OCI-LY7 (cell line): ENCODE results near the gene TBCEL. TPM values are rescaled to one million over a fixed set of nuclear protein-coding genes. Genes with fewer than 3 reads are reported as not detected.
A peak's percentile ranks its signal among the peaks of the same experiment; 100 is the strongest.
"Not testable (repeated sequence)": the region's sequence is repeated elsewhere in the genome, so short reads cannot be mapped to it uniquely, and the experiment has no call there.

ENCODE experiments used
- BruUV-seq: library from RNA; stranded (reverse); fragments of 400-500 nt; replicated peaks from 2 replicates; lab custom pipeline; 2021; lab: Mats Ljungman, UMichigan
- CTCF ChIA-PET: fragments of 300-600 bp; sonication (Branson Sonifier 250); formaldehyde crosslinking; loops from one replicate; lab custom pipeline; 2022; ENCODE audit warnings: antibody characterized with exemption; ENCODE audit not compliant: unreplicated experiment; lab: Charles Lee
- POLR2A ChIA-PET: fragments of 300-600 bp; sonication (Branson Sonifier 250); formaldehyde crosslinking; loops from one replicate; lab custom pipeline; 2022; ENCODE audit warnings: antibody characterized with exemption; lab: Charles Lee
- DNase-seq: peaks from one replicate; pipeline ENCODE4 v3.0.0-alpha.2; 2015; ENCODE audit warnings: low spot score
- H2AFZ ChIP-seq: fragments of 200-600 bp; sonication (generic), shearing (Covaris generic); 2 replicates; pipeline ENCODE4 v1.6.1; 2014; ENCODE audit warnings: mild to moderate bottlenecking, antibody characterized with exemption, low read length, moderate library complexity
- H3K27ac ChIP-seq: fragments of 200-600 bp; sonication (generic); 2 replicates; pipeline ENCODE4 v1.5.1; 2014; ENCODE audit warnings: mixed run types, low read depth, mild to moderate bottlenecking, moderate library complexity, low read length, inconsistent platforms; ENCODE audit not compliant: poor library complexity, severe bottlenecking
- H3K36me3 ChIP-seq: fragments of 200-600 bp; sonication (generic); 2 replicates; pipeline ENCODE4 v1.6.1; 2014; ENCODE audit warnings: mild to moderate bottlenecking, antibody characterized with exemption, low read length, moderate library complexity, mixed read lengths; ENCODE audit not compliant: insufficient read depth
- H3K4me1 ChIP-seq: fragments of 200-600 bp; sonication (generic); 2 replicates; pipeline ENCODE4 v1.5.1; 2014; ENCODE audit warnings: mild to moderate bottlenecking, low read length; ENCODE audit not compliant: insufficient read depth, poor library complexity, severe bottlenecking
- H3K4me2 ChIP-seq: fragments of 200-600 bp; sonication (generic); 2 replicates; pipeline ENCODE4 v1.6.1; 2014; ENCODE audit warnings: mild to moderate bottlenecking, low read length
- H3K4me3 ChIP-seq: fragments of 200-600 bp; sonication (generic); 2 replicates; pipeline ENCODE4 v1.5.1; 2014; ENCODE audit warnings: mild to moderate bottlenecking, low read depth, low read length; ENCODE audit not compliant: poor library complexity, severe bottlenecking
- H3K79me2 ChIP-seq: fragments of 200-600 bp; sonication (generic); 2 replicates; pipeline ENCODE4 v1.6.1; 2016; ENCODE audit warnings: low read depth, mild to moderate bottlenecking, low read length, moderate library complexity, mixed read lengths; ENCODE audit not compliant: insufficient read depth
- H3K9me2 ChIP-seq: fragments of 200-600 bp; sonication (generic); 2 replicates; pipeline ENCODE4 v1.6.1; 2016; ENCODE audit warnings: mild to moderate bottlenecking, low read length, mixed read lengths; ENCODE audit not compliant: insufficient read depth
- H3K9me3 ChIP-seq: fragments of 200-600 bp; sonication (generic); 2 replicates; pipeline ENCODE4 v1.6.1; 2014; ENCODE audit warnings: mild to moderate bottlenecking, mixed run types, low read length, mixed read lengths
- H4K20me1 ChIP-seq: fragments of 200-600 bp; sonication (generic); 2 replicates; pipeline ENCODE4 v1.6.1; 2014; ENCODE audit warnings: mild to moderate bottlenecking, antibody characterized with exemption, low read length, moderate library complexity, mixed read lengths; ENCODE audit not compliant: insufficient read depth
- EZH2phosphoT487 ChIP-seq: fragments of 200-600 bp; sonication (generic); IDR thresholded peaks from 2 replicates; pipeline ENCODE4 v1.6.1; 2018; ENCODE audit warnings: low read depth, borderline replicate concordance, mild to moderate bottlenecking, mixed run types, antibody characterized with exemption, low read length, moderate library complexity, mixed read lengths
- intact Hi-C: fragments of 100-400 bp; cut with micrococcal nuclease; formaldehyde crosslinking; loops from one replicate; pipeline ENCODE4 v1.10.0; 2022; ENCODE audit not compliant: unreplicated experiment
- total RNA-seq, 2 experiments: library from RNA; depleted of rRNA in 1 of 2; stranded (reverse); fragments of >200 nt in 1 of 2; shearing (Covaris generic) in 1 of 2; gene quantifications; 2 replicates each; pipeline ENCODE4 v1.2.3, GENCODE V29; 2014 to 2022
- TF ChIP-seq, protein P1 (sequence below): fragments of 200-600 bp; sonication (generic); conservative IDR thresholded peaks from 2 replicates; pipeline ENCODE4 v1.5.1; 2014; ENCODE audit warnings: mild to moderate bottlenecking, antibody characterized with exemption, low read length, moderate library complexity, mixed read lengths

The TBCEL gene
- total RNA-seq, 2 experiments from 2014 or later: 13.0 to 17.1 TPM

DNA sequence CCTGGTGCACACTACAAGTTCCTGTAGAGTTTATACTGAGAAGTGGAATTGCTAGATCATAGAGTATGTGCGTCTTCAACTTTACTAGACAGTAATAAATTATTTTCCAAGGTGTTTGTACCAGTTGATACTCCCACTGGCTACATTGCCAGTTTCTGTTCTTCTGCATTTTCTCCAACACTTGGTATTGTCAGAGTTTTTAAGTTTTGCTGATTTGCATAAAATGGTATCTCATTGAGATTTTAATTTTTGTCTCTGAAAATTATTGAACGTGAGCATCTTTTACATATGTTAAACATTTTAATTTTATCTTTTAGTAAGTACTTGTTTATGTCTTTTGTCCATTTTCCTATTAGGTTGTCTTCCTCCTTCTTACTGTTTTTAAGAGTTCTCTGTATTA, 7.3 kb downstream of the TBCEL start:
- TF ChIP-seq, protein P1, sequence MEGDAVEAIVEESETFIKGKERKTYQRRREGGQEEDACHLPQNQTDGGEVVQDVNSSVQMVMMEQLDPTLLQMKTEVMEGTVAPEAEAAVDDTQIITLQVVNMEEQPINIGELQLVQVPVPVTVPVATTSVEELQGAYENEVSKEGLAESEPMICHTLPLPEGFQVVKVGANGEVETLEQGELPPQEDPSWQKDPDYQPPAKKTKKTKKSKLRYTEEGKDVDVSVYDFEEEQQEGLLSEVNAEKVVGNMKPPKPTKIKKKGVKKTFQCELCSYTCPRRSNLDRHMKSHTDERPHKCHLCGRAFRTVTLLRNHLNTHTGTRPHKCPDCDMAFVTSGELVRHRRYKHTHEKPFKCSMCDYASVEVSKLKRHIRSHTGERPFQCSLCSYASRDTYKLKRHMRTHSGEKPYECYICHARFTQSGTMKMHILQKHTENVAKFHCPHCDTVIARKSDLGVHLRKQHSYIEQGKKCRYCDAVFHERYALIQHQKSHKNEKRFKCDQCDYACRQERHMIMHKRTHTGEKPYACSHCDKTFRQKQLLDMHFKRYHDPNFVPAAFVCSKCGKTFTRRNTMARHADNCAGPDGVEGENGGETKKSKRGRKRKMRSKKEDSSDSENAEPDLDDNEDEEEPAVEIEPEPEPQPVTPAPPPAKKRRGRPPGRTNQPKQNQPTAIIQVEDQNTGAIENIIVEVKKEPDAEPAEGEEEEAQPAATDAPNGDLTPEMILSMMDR: no peak
- no peak for TF ChIP-seq EZH2phosphoT487
- no TSS peak for BruUV-seq

DNA sequence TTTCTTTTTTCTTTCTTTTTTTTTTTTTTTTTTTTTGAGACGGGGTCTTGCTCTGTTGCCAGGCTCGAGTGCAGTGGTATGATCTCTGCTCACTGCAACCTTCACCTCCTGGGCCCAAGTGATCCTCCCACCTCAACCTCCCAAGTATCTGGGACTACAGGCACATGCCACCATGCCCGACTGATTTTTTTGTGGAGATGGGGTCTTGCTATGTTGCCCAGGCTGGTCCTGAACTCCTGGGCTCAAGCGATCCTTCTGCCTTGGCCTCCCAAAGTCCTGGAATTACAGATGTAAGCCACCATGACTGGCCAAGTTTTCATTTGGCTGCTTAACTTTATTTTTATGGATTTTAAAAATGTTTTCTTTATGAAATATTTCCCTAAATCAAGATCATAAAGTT, 7.7 kb downstream of the TBCEL start:
- H3K4me1 ChIP-seq, H3K9me3 ChIP-seq, H3K4me3 ChIP-seq, H3K27ac ChIP-seq, CTCF ChIA-PET, H2AFZ ChIP-seq, DNase-seq, H4K20me1 ChIP-seq, BruUV-seq, H3K4me2 ChIP-seq, H3K79me2 ChIP-seq, H3K9me2 ChIP-seq, intact Hi-C loops, H3K36me3 ChIP-seq, POLR2A ChIA-PET: not testable (repeated sequence)

More for the DNA sequence above, 7.3 kb downstream of the TBCEL start:
- DNase-seq: no peak
- no peak overlapping the region for H3K4me2 ChIP-seq
- no peak overlapping the region for H2AFZ ChIP-seq
- intact Hi-C loops: no loop called here
- POLR2A ChIA-PET: no interaction called here
- no peaks in the 10 kb centered on the region; the same call in 1 of the 2 replicates for H3K79me2 ChIP-seq
- H3K9me3 ChIP-seq: no peaks in the 10 kb centered on the region
- H4K20me1 ChIP-seq: 0 out of 2 replicates have a peak, but pooled peaks cover 5% of the 10 kb centered on the region
- no peak overlapping the region for H3K27ac ChIP-seq
- no peaks in the 10 kb centered on the region for H3K4me1 ChIP-seq
- H3K9me2 ChIP-seq: no peaks in the 10 kb centered on the region
- H3K4me3 ChIP-seq: no peak overlapping the region
- no peaks in the 10 kb centered on the region for H3K36me3 ChIP-seq
- CTCF ChIA-PET: no interaction called here

DNA sequence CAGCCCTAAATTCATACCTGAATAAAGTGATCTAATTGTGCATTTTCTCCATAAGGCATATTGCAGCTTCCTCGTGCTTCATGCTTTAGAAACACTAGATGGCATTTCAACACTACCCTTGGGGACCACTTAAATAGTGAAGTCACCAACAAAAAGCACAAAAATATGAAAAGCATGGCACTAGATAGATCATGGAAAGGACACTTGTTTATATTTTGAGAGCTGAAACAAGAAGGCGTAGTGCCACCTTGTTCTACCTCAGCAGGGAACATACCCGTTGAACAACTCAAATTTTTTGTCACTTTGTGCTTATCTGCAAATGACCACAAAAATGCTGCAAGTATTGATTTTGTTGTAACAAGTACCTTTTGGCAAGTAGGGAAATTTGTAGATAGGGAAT, 8.6 kb downstream of the TBCEL start:
- BruUV-seq: no TSS peak
- POLR2A ChIA-PET: no interaction called here
- no peak overlapping the region for H2AFZ ChIP-seq
- H3K79me2 ChIP-seq: no peaks in the 10 kb centered on the region
- intact Hi-C loops: no loop called here
- no peaks in the 10 kb centered on the region for H3K9me2 ChIP-seq
- H3K4me2 ChIP-seq: no peak overlapping the region
- CTCF ChIA-PET: no interaction called here
- 0 out of 2 replicates have a peak, but pooled peaks cover 5% of the 10 kb centered on the region for H4K20me1 ChIP-seq
- H3K4me1 ChIP-seq: no peaks in the 10 kb centered on the region
- H3K4me3 ChIP-seq: no peak overlapping the region
- H3K27ac ChIP-seq: no peak overlapping the region
- DNase-seq: no peak
- TF ChIP-seq, protein P1: 0 out of 2 replicates have a peak, but pooled peaks have one; percentile 18
- TF ChIP-seq EZH2phosphoT487: no peak
- H3K36me3 ChIP-seq: no peaks in the 10 kb centered on the region
- no peaks in the 10 kb centered on the region for H3K9me3 ChIP-seq
